Measurements from ENCODE around the gene POU4F1.

The POU4F1 gene

GRCh38 chr13:78606471-78607408 is 3.4 kb upstream of the POU4F1 start:
- DNase-seq = no peak

DNA sequence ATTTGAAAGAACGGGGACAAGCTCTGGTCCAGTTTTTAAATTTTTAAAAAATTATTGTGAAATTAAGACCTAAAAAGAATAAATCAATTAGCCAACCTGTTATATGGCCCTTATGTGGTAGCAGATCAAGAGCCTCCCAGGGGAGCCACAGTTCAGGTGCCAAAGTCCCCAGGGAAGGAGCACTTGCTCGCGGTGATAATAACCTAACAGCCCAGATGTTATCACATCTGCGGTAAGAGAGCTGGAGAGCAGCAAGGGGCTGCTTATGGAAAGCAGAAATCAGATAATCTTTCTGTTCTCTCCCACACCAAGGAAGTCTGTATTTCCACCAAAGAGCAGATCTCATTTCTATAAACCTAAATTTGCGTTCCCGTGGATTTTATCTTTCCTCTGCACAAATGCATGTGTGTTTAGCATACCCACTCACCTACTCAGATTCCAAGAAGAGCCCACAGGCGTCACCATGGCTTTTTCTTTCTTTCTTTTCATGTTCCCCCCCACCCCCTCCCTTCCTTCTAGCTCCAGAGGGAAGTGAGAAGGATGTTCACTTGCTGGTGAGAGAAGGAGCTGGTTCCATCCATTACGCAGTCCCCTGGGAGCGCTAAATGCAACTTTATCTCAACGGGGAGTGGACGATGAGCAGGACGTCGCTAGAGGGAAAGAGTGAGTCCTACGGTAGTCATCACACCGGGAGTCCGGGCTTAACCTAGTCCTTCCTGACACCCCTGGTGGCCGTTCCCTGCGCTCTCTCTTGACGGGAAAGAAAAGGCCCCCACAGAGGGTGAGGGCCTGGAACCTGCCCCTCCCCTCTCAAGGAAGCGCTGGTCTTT is 1.6 kb upstream of the POU4F1 start:
- no peak for DNase-seq

- DNase-seq = no peak
Measured at GRCh38 chr13:78602561-78603239, 652 bp downstream of the POU4F1 start.

- DNase-seq = no peak
Measured at GRCh38 chr13:78601874-78602560, 1.3 kb downstream of the POU4F1 start.

DNA sequence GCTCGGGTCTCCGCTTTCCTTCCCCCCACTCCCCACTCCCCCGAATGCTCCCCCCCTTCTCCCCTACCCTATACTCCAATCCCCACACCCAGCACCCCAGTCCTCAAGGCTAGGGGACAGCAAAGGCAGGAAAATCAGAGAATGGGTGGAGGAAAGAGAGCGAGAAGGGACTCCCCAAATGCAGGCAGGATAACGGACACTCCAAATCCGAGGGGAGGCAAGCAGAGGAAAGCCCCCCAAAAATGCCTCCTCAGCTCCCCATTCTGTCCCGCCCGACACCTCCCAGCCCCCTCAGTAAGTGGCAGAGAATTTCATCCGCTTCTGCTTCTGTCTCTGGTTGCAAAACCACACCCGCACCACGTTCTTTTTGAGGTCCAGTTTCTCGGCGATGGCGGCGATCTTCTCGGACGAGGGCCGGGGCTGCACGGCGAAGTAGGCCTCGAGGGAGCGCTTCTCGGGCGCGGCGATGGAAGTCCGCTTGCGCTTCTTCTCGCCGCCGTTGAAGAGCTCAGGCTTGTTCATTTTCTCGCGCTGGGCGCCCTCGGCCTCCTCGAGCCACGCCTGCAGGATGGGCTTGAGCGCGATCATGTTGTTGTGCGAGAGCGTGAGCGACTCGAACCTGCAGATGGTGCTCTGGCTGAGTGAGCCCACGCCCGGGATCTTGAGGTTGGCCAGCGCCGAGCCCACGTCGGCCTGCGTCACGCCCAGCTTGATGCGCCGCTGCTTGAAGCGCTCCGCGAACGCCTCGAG is 2.1 kb downstream of the POU4F1 start:
- DNase-seq = no peak

- DNase-seq = no peak
Measured at GRCh38 chr13:78600280-78600883, 3.0 kb downstream of the POU4F1 start.

- no peak for DNase-seq
Measured at GRCh38 chr13:78599645-78600279, 3.6 kb downstream of the POU4F1 start.

- DNase-seq = no peak
Measured at GRCh38 chr13:78598966-78599644, 4.2 kb downstream of the POU4F1 start.

- no peak for DNase-seq
Measured at GRCh38 chr13:78598116-78598781, 5.1 kb downstream of the POU4F1 start.

DNA sequence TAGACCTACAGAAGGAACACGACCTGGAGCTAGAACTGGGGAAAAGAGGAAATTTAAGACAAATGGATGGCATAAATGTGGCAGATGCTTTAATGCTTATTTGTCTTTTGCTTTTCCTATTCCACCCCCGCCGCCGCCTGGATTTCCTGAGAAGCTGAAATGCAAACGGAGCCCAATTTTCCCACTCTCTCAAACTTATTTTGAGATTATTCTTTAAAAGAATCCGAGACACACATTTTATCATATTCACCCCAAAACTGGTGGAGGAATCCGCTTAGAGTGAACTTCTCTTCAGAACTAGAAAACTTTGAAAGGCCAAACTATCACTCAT is 5.8 kb downstream of the POU4F1 start:
- no peak for DNase-seq

DNA sequence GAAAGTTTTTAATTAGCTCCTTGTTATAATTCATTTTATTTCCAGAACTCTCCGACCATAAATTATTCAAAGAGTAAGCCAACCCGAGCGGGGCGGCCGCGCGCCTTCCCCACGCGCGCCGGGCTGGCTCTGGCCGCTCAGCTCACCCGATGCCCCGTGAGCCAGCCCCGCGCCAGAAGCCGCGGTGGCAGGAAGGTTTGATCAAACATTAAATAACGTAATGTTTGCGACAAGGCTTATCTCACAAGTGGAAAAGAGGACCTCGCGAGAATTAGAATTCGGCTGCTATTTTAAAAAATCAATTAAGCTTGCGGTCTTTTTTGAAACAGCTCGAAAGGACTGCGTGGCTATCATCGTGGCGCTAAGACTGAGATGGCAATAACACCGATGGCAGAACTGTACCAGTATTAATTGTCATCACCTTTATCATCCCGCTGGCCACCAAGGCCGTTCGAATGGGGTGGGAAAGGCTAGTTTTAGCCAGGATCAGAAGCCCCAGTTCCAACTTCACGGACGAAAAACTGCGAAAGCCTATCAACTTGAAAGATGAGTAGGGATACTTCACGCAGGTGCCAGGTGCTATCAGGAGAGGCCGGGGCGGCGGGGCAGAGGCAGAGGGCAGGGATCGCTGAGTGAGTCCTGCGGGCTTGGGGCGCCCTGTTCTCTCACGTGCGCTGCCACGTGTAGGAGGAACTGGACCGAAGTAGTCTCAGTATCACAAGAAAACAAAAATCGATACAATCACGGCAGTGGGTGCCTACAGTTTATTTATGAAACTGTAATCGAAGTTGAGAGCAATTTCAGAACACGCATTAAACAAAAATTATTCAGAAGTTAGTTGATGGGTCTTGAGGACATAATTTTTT is 6.4 kb downstream of the POU4F1 start:
- DNase-seq = no peak

- DNase-seq = no peak
Measured at GRCh38 chr13:78596399-78596735, 7.0 kb downstream of the POU4F1 start.

DNA sequence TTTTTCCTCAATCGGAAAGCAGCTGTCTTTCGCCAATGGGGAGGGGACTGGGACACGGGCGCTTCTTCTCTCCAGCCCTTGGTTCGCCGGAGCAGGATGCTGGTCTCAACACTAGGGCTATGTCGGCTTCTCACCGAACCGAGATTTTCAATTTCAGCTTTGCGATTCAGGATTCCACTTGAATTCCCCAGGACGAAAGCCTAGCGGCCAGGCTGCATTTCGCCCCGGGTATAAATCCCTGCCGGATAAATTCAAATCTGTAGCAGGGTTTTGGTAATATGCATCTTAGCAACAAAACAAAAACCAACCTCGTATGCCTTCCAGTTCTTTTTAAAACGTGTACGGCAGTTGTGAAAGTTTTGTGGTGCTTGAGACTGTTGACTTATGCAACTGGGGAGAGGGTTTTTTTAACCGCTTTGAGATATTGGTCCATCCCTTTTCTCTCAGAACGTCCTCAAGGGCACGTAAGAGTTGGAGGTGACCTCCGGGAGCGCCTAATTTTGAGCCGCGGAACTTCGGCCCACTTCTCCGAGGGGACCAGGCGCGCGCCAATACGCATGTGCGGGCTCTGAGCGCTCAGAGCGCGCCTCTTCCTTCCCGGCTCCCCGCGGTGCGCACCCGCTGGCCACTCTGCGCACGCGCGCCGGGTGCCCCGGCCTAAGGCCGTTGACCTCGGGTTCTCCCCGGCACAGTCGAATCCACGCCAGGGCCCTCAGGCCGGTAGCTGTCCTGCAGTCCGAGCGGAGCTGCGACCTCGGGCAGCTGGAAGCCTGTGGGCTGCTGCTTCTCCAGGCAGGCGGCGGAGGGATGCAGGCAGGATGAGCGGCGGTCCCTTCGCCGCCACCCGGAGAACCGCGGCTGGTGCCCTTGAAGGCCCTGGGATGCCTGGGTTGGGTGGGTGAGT is 7.6 kb downstream of the POU4F1 start:
- no peak for DNase-seq

GRCh38 chr13:78594456-78594975 is 8.8 kb downstream of the POU4F1 start:
- no peak for DNase-seq

GRCh38 chr13:78593652-78594455 is 9.5 kb downstream of the POU4F1 start:
- DNase-seq = no peak

DNA sequence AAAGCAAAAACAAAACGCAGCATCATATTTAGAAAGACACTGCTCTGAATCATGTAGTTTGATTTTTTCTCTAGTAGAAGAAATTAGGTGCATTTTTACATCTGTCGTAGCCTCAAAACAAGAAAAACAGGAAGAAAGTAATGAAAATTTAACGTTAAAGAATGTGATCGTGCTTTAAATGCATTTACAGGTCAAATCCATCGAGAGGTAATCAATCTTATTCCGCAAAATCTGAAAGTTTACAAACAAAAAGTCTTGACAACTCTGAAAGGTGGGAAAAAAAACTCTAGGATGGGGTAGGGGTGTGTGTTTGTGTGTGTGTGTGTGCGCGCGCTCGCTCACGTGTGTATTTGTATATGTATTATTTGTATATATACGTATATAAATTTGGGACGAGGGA is 10.2 kb downstream of the POU4F1 start:
- DNase-seq = no peak

DNA sequence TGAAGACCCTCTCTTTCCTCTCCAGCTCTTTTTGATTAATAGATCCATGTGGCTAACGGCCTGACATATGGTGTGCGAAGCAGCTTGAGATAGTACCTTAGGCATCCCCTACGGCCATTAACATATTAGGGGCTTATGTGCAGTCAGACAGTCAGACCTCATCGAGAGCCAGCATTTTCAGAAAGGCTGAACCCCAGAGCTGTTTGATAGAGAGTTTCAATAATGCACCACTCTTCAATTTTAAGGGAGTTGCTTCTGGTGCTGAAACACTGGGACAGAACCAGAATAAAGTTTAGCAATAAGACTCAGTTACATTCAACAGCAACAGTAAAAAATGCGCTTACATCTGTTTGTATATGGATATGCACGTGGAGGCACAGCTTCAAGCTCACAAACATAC is 10.8 kb downstream of the POU4F1 start:
- no peak for DNase-seq

Data from GDM1 (cell line).